Esophagus muscularis mucosa (tissue), 4 donors: ENCODE data around the gene COL10A1. TPM values are rescaled to one million over a fixed set of nuclear protein-coding genes. Genes with fewer than 3 reads are reported as not detected.

ENCODE experiments used
- DNase-seq: peaks from one replicate; pipeline ENCODE4 v3.0.0-alpha.2; 2017; ENCODE audit errors: extremely low spot score
- H3K27ac ChIP-seq, 4 donors: fragments of 200-600 bp; sonication (generic); replicated peaks in 1 of 4; 1 replicate in 3 of 4; 2 replicates in 1 of 4; pipeline ENCODE4 v1.5.1; 2016 to 2019; ENCODE audit warnings: mild to moderate bottlenecking in 1 of 4
- H3K27me3 ChIP-seq, 4 donors: fragments of 200-600 bp; sonication (generic); one replicate each; pipeline versions ENCODE4 v1.5.1 to v1.6.0; 2016 to 2019
- H3K36me3 ChIP-seq, 4 donors: fragments of 200-600 bp; sonication (generic); one replicate each; pipeline ENCODE4 v1.5.1; 2016 to 2019
- H3K4me1 ChIP-seq, 4 donors: fragments of 200-600 bp; sonication (generic); one replicate each; pipeline ENCODE4 v1.5.1; 2016 to 2019
- H3K4me3 ChIP-seq, 4 donors: fragments of 200-600 bp; sonication (generic); 1 replicate in 2 of 4; 2 replicates in 2 of 4; pipeline ENCODE4 v1.5.1; 2016 to 2019; ENCODE audit warnings: mild to moderate bottlenecking in 4 of 4, moderate library complexity in 1 of 4
- H3K9me3 ChIP-seq, 4 donors: fragments of 200-600 bp; sonication (generic); 1 replicate in 3 of 4; 2 replicates in 1 of 4; pipeline ENCODE4 v1.5.1; 2016 to 2019
- EP300 ChIP-seq: sonication (generic); formaldehyde crosslinking; IDR thresholded peaks from one replicate; pipeline ENCODE4 v1.6.1; 2017; ENCODE audit warnings: antibody characterized with exemption
- POLR2A ChIP-seq: fragments of 450-650 bp; IDR thresholded peaks from one replicate; pipeline ENCODE4 v1.6.1; 2017; ENCODE audit warnings: antibody characterized with exemption, moderate library complexity, mild to moderate bottlenecking, low read depth
- POLR2AphosphoS5 ChIP-seq, 2 donors: sonication (generic); formaldehyde crosslinking; IDR thresholded peaks; one replicate each; pipeline ENCODE4 v1.6.1; 2017; ENCODE audit warnings: antibody characterized with exemption in 2 of 2
- WGBS: methylation state at CpG from one replicate; pipeline ENCODE4 v1.1.5; 2018; 5-methylcytosine and 5-hydroxymethylcytosine counted together
- intact Hi-C: fragments of 100-400 bp; cut with DNase I; formaldehyde crosslinking; loops from one replicate; pipeline ENCODE4 v1.15.1; 2023
- total RNA-seq, 4 donors: library from RNA; depleted of rRNA; stranded (reverse); fragments of >200 nt; gene quantifications; one replicate each; pipeline versions ENCODE4 v1.1.0 to v1.2.1, GENCODE V29; 2016
- TF ChIP-seq, protein P1 (sequence below), 3 experiments: fragments of 200-600 bp in 2 of 3; fragments of 450-650 bp in 1 of 3; sonication (generic) in 2 of 3; IDR thresholded peaks; one replicate each; pipeline ENCODE4 v1.5.1; 2017 to 2019; ENCODE audit warnings: antibody characterized with exemption in 3 of 3, mild to moderate bottlenecking in 2 of 3, moderate library complexity in 1 of 3

The COL10A1 gene
- total RNA-seq, 4 donors from 2014 or later = not detected

DNA sequence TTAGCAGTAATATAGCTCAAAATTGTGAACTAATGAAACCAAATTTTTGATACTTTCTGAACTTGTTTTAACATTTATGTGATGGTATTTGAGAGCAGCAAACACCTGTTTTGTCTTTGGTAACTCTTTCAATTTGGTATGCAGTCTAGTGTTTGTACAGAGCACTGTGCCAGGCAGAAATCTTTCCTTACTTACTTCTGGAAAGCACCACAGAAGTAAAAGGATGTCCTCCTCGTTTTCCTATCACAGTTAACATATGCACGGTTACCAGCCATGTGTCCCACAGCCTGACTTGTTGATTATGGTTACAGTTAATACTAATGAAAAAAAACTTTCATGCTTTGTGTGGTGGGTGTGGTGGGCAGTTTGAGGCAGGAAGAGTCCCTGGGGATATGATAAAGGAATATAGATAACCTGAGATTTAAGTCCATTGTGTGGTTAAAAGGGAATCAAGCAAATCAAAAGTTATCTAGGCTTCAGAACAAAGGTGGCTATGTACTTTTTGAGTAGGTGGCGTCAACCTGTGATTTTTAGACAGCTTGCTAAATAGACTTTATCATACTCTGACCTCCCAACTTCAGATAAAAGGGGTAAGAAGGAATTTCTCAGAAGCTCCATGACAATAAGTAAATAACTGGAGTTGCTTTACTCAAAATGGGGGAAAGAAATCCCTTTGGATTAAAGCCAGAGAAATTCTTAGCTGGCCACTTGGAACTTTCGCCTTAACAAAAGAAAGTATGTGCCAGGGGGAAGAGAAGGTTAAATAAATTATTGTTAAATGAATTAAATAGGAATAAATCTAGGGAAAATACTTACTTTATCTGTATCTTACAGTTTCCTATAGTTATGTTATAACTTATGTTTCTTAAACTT lies 20.1 kb upstream of the COL10A1 start:
- no peak for DNase-seq
- Histone ChIP-seq H3K4me3 (no peak overlapping the region), H3K36me3 (no peaks in the 10 kb centered on the region), H3K9me3 (no peaks in the 10 kb centered on the region), H3K27ac (no peak overlapping the region), H3K4me1 (peaks cover 0 to 4% (median 0%) of the 10 kb centered on the region in 4 donors), H3K27me3 (no peaks in the 10 kb centered on the region)
- WGBS = 83% methylated on average over 4 of the region's 4 CpGs
- intact Hi-C loops = no loop called here
- no peak for TF ChIP-seq EP300
- TF ChIP-seq, protein P1, sequence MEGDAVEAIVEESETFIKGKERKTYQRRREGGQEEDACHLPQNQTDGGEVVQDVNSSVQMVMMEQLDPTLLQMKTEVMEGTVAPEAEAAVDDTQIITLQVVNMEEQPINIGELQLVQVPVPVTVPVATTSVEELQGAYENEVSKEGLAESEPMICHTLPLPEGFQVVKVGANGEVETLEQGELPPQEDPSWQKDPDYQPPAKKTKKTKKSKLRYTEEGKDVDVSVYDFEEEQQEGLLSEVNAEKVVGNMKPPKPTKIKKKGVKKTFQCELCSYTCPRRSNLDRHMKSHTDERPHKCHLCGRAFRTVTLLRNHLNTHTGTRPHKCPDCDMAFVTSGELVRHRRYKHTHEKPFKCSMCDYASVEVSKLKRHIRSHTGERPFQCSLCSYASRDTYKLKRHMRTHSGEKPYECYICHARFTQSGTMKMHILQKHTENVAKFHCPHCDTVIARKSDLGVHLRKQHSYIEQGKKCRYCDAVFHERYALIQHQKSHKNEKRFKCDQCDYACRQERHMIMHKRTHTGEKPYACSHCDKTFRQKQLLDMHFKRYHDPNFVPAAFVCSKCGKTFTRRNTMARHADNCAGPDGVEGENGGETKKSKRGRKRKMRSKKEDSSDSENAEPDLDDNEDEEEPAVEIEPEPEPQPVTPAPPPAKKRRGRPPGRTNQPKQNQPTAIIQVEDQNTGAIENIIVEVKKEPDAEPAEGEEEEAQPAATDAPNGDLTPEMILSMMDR (IDR thresholded peaks at IDR 0.05) = no peak
- TF ChIP-seq POLR2AphosphoS5 (IDR thresholded peaks at IDR 0.05) = no peak
- TF ChIP-seq POLR2A = no peak

DNA sequence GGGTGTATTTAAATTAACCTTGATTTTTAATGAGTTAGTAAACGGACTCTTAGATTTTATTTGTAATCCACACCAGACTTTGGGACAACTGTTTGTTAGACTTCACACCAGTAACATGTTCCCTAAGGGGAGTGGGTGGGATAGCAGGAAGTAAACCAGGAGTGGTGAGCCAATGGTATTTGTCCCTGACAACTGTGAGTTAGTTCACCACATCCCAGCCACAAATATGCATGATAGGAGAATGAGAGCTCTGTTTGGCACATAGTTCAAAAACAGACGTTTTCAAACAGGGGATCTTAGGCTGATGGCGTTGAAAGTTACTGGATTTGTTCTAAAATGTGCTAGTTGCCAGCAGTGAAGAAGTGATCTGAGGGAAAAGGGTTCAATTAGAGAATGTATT lies 18.7 kb upstream of the COL10A1 start:
- H3K4me1 ChIP-seq = peaks cover 0 to 4% (median 0%) of the 10 kb centered on the region in 4 donors
- H3K36me3 ChIP-seq = peaks cover 0 to 4% (median 2%) of the 10 kb centered on the region in 4 donors
- no peaks in the 10 kb centered on the region for H3K27me3 ChIP-seq
- no peak for DNase-seq
- no peak overlapping the region for H3K27ac ChIP-seq
- intact Hi-C loops = no loop called here
- H3K9me3 ChIP-seq = no peaks in the 10 kb centered on the region
- no peak overlapping the region for H3K4me3 ChIP-seq
- no peak for TF ChIP-seq POLR2AphosphoS5 (IDR thresholded peaks at IDR 0.05)
- TF ChIP-seq POLR2A = no peak
- TF ChIP-seq EP300 = no peak
- TF ChIP-seq, protein P1 (IDR thresholded peaks at IDR 0.05) = no peak
- WGBS = 79% methylated on average over 3 of the region's 3 CpGs

DNA sequence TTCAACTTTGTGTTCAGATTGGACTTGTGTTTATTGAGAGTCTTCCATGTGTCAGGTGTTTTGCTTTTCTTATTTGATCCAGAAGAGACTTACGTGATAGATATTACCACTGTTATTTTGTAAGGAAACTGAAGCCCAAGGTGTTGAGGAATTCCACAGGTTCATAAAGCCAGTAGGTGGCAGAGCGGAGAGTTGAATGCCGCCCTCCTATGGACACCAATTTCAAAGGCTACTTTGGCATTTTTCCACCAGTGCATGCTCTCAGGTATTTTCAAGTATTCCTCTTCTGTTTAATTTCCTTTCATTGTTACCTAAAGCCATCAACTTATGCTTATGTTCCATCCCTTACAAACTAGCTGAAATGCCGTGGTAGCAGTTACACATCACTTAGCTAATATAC lies 14.0 kb upstream of the COL10A1 start:
- Histone ChIP-seq H3K27ac (no peak overlapping the region), H3K27me3 (no peaks in the 10 kb centered on the region), H3K9me3 (no peaks in the 10 kb centered on the region), H3K36me3 (peaks cover 0 to 4% (median 2%) of the 10 kb centered on the region in 4 donors), H3K4me3 (no peak overlapping the region), H3K4me1 (peaks cover 0 to 3% (median 0%) of the 10 kb centered on the region in 4 donors)
- intact Hi-C loops = no loop called here
- TF ChIP-seq, protein P1 (IDR thresholded peaks at IDR 0.05) = no peak
- TF ChIP-seq EP300 = no peak
- TF ChIP-seq POLR2AphosphoS5 (IDR thresholded peaks at IDR 0.05) = no peak
- TF ChIP-seq POLR2A = no peak
- no peak for DNase-seq
- WGBS = 96% methylated on average over 4 of the region's 4 CpGs

DNA sequence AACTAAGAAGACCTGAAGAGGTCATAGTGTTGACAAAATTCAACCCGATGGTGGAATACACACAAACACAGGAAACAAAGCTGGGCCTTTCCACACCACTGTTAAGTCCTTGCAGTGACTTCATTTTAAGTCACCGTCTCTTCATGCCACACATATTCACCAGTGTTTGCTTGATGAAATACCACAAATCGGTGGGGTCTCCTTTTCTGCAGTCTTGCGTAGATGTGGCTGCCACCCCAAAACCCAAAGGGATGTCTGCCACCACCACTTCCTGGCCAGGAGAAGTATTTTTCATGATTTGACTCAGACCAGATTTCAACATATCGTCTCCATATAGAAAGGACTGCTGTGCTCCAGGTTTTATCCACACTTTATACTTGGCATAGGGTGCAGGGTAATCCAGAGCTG lies 11.0 kb upstream of the COL10A1 start:
- TF ChIP-seq POLR2AphosphoS5 (IDR thresholded peaks at IDR 0.05) (no peak), POLR2A (no peak), EP300 (no peak)
- TF ChIP-seq, protein P1 (IDR thresholded peaks at IDR 0.05) = no peak
- Histone ChIP-seq H3K9me3 (no peaks in the 10 kb centered on the region), H3K27ac (no peak overlapping the region), H3K4me1 (no peaks in the 10 kb centered on the region), H3K4me3 (no peak overlapping the region), H3K27me3 (no peaks in the 10 kb centered on the region), H3K36me3 (peaks cover 0 to 7% (median 2%) of the 10 kb centered on the region in 4 donors)
- intact Hi-C loops = no loop called here
- WGBS = 86% methylated on average over 5 of the region's 5 CpGs
- DNase-seq = no peak
